Stomach (tissue), 9 donors: Measurements from ENCODE around the gene SGCE. TPM values are rescaled to one million over a fixed set of nuclear protein-coding genes. Genes with fewer than 3 reads are reported as not detected.
A peak's percentile ranks its signal among the peaks of the same experiment; 100 is the strongest.

Source experiments
- DNase-seq, 2 donors: peaks; one replicate each; pipeline versions ENCODE4 v3.0.0 to v3.0.0-alpha.2; 2013 to 2019
- H3K27ac ChIP-seq, 5 donors: fragments of 200-600 bp in 4 of 5; sonication (generic) in 4 of 5; one replicate each; pipeline ENCODE4 v1.5.1; 2013 to 2019; ENCODE audit warnings: mild to moderate bottlenecking in 1 of 5, moderate library complexity in 1 of 5
- H3K27me3 ChIP-seq, 3 donors: fragments of 200-600 bp; sonication (generic); one replicate each; pipeline ENCODE4 v1.5.1; 2017 to 2019; ENCODE audit warnings: mixed run types in 1 of 3
- H3K36me3 ChIP-seq, 4 donors: fragments of 200-600 bp; sonication (generic); 1 replicate in 3 of 4; 2 replicates in 1 of 4; pipeline ENCODE4 v1.5.1; 2016 to 2019
- H3K4me1 ChIP-seq, 4 donors: fragments of 200-600 bp; sonication (generic); one replicate each; pipeline ENCODE4 v1.5.1; 2016 to 2019
- H3K4me3 ChIP-seq, 4 donors: fragments of 200-600 bp; sonication (generic) in 3 of 4; one replicate each; pipeline ENCODE4 v1.5.1; 2016 to 2019; ENCODE audit warnings: mild to moderate bottlenecking in 1 of 4
- H3K9me3 ChIP-seq, 4 donors: fragments of 200-600 bp; sonication (generic); one replicate each; pipeline ENCODE4 v1.5.1; 2016 to 2019
- EP300 ChIP-seq: sonication (generic); formaldehyde crosslinking; IDR thresholded peaks from one replicate; pipeline ENCODE4 v1.6.1; 2017; ENCODE audit warnings: antibody characterized with exemption
- POLR2A ChIP-seq, 4 donors: fragments of 450-650 bp; IDR thresholded peaks; one replicate each; pipeline ENCODE4 v1.6.1; 2016; ENCODE audit warnings: antibody characterized with exemption in 4 of 4, control low read depth in 2 of 4, mild to moderate bottlenecking in 1 of 4, moderate library complexity in 1 of 4
- POLR2AphosphoS5 ChIP-seq, 3 donors: sonication (generic); formaldehyde crosslinking; IDR thresholded peaks; one replicate each; pipeline ENCODE4 v1.6.1; 2016; ENCODE audit warnings: antibody characterized with exemption in 3 of 3
- WGBS, 5 donors: extraction: QIAGEN DNeasy Blood & Tissue Kit in 3 of 5; methylation state at CpG; one replicate each; pipeline versions ENCODE4 v1.1.5 to v1.1.7; 2013 to 2018; 5-methylcytosine and 5-hydroxymethylcytosine counted together
- intact Hi-C: fragments of 100-400 bp; cut with DNase I; formaldehyde crosslinking; loops from one replicate; pipeline ENCODE4 v1.15.1; 2023; ENCODE audit warnings: low total_unique reads
- polyA plus RNA-seq, 3 donors: library from polyadenylated mRNA; stranded (reverse); fragments of 200-250 nt; gene quantifications; one replicate each; pipeline ENCODE4 v1.2.3, GENCODE V29; 2013
- total RNA-seq, 5 donors: library from RNA; depleted of rRNA; stranded (reverse); fragments of >200 nt; gene quantifications; one replicate each; pipeline versions ENCODE4 v1.1.0 to v1.2.3, GENCODE V29; 2014 to 2016
- TF ChIP-seq, protein P1 (sequence below), 7 experiments: fragments of 450-650 bp in 4 of 7; fragments of 200-600 bp in 3 of 7; sonication (generic) in 3 of 7; IDR thresholded peaks; one replicate each; pipeline ENCODE4 v1.5.1; 2016 to 2019; ENCODE audit warnings: antibody characterized with exemption in 7 of 7, control low read depth in 2 of 7, mild to moderate bottlenecking in 1 of 7
- donor health status: healthy with polysubstance abuse.
- donor health status: Bipolar disorder and iron deficiency.
- donor health status: healthy.

The SGCE gene
- total and polyA plus RNA-seq, 8 donors: 12.0 to 142 (median 66.9) TPM

DNA sequence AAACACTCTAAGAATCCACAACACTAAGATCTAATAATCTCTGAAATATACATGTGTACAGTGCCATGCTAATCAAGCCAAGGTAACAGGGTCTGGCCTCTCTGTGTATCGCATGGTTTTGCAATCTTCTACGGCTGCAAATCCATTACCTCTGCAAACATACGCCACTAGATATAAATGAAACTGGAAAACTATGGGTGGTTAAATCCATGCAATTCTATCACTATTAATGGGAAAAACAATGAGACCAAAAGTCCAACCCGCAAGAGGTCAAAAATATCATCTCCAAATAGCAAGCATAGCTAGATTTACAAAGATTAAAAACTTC lies 23.0 kb downstream of the SGCE start:
- Histone ChIP-seq H3K4me1 (peaks cover 0 to 20% (median 8%) of the 10 kb centered on the region in 4 donors), H3K27me3 (no peaks in the 10 kb centered on the region), H3K36me3 (no peaks in the 10 kb centered on the region), H3K27ac (no peak overlapping the region), H3K9me3 (no peaks in the 10 kb centered on the region), H3K4me3 (no peak overlapping the region)
- DNase-seq: peak in 1 of 2 donors; percentile 31
- TF ChIP-seq EP300 (no peak), POLR2A (IDR thresholded peaks at IDR 0.05) (no peak)
- intact Hi-C loops: no loop called here
- 26 to 69% (median 34%) methylated on average over 4 of the region's 4 CpGs for WGBS, 5 donors

DNA sequence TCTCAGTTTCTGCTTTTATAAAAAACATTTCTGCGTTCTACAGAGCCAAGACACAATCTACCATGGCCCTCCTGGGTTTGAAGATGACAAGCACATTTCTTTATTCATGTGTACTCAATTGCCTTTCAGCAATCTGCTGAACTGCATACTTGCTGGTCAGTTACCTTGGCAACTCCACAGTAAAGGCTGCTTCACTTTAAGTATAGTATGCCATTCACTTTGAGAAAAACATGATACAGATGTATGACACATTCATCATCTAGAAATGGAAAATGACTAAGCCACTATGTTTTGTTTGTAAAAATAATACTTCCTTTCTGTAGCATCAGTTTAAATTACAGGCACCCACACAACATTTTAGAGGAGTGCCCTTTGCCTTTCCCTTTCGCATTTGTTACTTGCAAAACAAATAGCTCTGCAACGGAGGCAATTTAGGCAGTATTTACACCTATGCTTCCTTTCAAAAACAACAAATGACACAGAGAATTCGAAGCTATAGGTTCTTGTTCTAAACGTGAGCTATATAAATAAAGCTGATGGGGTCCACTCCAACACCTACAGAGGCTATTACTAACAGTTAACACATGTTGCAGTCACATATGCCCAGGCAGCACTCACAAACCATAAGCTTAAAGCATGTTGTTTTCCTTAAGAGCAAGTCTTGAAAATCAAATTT lies 23.5 kb downstream of the SGCE start:
- Histone ChIP-seq H3K4me3 (no peak overlapping the region), H3K36me3 (no peaks in the 10 kb centered on the region), H3K4me1 (peaks cover 0 to 20% (median 8%) of the 10 kb centered on the region in 4 donors), H3K27ac (no peak overlapping the region), H3K27me3 (no peaks in the 10 kb centered on the region), H3K9me3 (no peaks in the 10 kb centered on the region)
- 32 to 43% (median 39%) methylated on average over 5 of the region's 5 CpGs for WGBS, 5 donors
- TF ChIP-seq POLR2AphosphoS5 (IDR thresholded peaks at IDR 0.05) (no peak), POLR2A (IDR thresholded peaks at IDR 0.05) (no peak), EP300 (no peak)
- TF ChIP-seq, protein P1, sequence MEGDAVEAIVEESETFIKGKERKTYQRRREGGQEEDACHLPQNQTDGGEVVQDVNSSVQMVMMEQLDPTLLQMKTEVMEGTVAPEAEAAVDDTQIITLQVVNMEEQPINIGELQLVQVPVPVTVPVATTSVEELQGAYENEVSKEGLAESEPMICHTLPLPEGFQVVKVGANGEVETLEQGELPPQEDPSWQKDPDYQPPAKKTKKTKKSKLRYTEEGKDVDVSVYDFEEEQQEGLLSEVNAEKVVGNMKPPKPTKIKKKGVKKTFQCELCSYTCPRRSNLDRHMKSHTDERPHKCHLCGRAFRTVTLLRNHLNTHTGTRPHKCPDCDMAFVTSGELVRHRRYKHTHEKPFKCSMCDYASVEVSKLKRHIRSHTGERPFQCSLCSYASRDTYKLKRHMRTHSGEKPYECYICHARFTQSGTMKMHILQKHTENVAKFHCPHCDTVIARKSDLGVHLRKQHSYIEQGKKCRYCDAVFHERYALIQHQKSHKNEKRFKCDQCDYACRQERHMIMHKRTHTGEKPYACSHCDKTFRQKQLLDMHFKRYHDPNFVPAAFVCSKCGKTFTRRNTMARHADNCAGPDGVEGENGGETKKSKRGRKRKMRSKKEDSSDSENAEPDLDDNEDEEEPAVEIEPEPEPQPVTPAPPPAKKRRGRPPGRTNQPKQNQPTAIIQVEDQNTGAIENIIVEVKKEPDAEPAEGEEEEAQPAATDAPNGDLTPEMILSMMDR (IDR thresholded peaks at IDR 0.05): no peak
- intact Hi-C loops: no loop called here
- DNase-seq: peak in 1 of 2 donors; percentile 29

DNA sequence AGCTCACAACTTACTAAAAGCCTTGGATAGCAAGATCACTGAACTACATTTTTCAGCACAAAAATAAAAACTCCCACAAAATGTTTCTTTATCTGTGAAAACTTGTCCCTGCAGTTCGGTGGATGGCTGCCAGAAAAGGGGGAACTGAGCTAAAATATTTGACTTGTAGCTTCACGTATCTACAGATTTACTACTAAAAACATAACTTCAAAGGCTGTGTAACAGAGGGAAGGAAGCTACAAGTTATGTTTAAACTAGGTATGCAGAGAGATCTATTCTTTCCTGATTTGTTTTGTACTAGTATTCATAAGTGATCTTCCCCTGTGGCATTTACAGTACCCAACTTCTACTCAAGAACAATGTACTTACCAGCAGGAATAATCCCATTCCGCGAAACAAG lies 25.1 kb downstream of the SGCE start:
- no peak overlapping the region for H3K27ac ChIP-seq
- peak in 1 of 2 donors; percentile 29 for DNase-seq
- H3K4me3 ChIP-seq: no peak overlapping the region
- no peaks in the 10 kb centered on the region for H3K9me3 ChIP-seq
- TF ChIP-seq POLR2AphosphoS5 (IDR thresholded peaks at IDR 0.05) (no peak), POLR2A (IDR thresholded peaks at IDR 0.05) (no peak), EP300 (no peak)
- TF ChIP-seq, protein P1 (IDR thresholded peaks at IDR 0.05): no peak
- WGBS, 5 donors: 62 to 81% (median 73%) methylated on average over 4 of the region's 4 CpGs
- intact Hi-C loops: no loop called here
- H3K27me3 ChIP-seq: no peaks in the 10 kb centered on the region
- H3K4me1 ChIP-seq: peaks cover 0 to 20% (median 8%) of the 10 kb centered on the region in 4 donors
- no peaks in the 10 kb centered on the region for H3K36me3 ChIP-seq

DNA sequence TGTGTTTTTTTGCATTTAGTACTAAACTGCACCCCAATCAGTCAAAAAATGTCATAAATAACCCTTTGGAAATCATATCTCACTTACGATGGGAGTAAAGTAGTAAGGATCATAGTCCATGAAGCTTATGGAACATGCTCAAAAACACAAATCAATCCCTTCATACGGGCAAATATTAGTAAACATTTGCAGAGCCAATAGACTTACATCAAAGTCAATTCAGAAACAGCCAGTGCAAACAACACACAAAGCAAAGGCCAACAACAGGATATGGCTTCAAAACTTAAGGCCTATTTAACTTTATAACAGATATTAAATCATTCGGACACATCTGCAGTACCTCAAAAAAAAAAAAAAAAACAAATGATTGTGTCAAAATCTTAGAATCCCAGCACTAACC lies 32.1 kb downstream of the SGCE start:
- H3K9me3 ChIP-seq: no peaks in the 10 kb centered on the region

More for the DNA sequence above, 32.1 kb downstream of the SGCE start:
- 32 to 58% (median 45%) methylated on average over 3 of the region's 3 CpGs for WGBS, 5 donors
- Histone ChIP-seq H3K27me3 (no peaks in the 10 kb centered on the region), H3K4me3 (no peak overlapping the region), H3K36me3 (peaks cover 0 to 8% (median 0%) of the 10 kb centered on the region in 4 donors), H3K4me1 (peaks cover 0 to 13% (median 9%) of the 10 kb centered on the region in 4 donors), H3K27ac (no peak overlapping the region)
- no peak for DNase-seq
- intact Hi-C loops: no loop called here
- TF ChIP-seq POLR2A (IDR thresholded peaks at IDR 0.05) (no peak), POLR2AphosphoS5 (IDR thresholded peaks at IDR 0.05) (no peak), EP300 (no peak)
- TF ChIP-seq, protein P1 (IDR thresholded peaks at IDR 0.05): no peak
